ENCODE data around the gene HAO1. TPM values are rescaled to one million over a fixed set of nuclear protein-coding genes. Genes with fewer than 3 reads are reported as not detected.

Gene HAO1
- total RNA-seq, 2 experiments from 2014 or later = not detected

DNA sequence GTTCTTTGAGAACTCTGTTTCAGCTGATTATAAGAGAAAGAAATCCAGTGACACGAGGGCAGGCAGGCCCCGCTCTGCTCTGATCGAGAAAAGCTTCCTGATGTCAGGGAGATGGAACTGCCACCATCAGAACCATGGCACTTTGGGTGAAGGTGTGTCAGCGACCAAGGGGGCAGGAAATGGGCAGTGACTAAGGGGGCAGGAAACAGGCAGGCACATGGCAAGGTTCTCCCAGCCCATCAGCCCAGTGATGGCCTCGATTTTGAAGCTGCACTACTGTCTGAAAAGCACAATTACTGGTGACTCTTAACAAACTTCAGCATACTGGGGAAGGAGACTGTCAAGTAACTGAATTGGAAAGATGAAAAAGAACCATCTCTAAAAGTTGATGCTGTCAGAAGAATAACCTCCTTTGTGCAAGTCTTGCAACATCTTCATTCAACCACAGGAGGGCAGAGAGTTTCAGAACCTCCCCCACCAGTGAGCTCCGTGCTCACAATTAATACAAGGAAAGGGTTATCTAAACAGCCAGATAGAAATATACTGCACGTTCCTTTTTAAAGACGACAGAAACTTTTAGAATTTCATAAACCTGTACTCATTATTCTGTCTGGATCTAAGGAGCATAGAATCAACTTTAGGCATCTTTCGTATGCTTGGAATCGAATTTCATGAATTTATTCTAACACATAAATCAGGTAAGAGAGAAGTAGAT, 40.2 kb upstream of the HAO1 start:
- ATAC-seq = peak; percentile 86
- POLR2A ChIA-PET = interaction anchor here (0.6 kb wide), 1 partner anchor 1133 kb away, joined by 3 read pairs; no protein-coding TSS in a partner anchor
- intact Hi-C loops (cut with micrococcal nuclease) = no loop called here
- DNase-seq = peak; percentile 45
- no peaks in the 10 kb centered on the region for H3K27me3 Mint-ChIP-seq
- peak; percentile 46 for TF ChIP-seq CTCF (IDR thresholded peaks at IDR 0.05)
- no peak overlapping the region for H3K4me3 Mint-ChIP-seq
- H3K9me3 Mint-ChIP-seq = no peaks in the 10 kb centered on the region
- peak overlapping the region; percentile 78 for H3K27ac Mint-ChIP-seq
- peaks cover 23% of the 10 kb centered on the region for H3K36me3 Mint-ChIP-seq (ENCODE audit: low read depth)
- peaks cover 14% of the 10 kb centered on the region for H3K4me1 Mint-ChIP-seq (ENCODE audit: low read depth)
- CTCF ChIA-PET = interaction anchor here (0.6 to 1.9 kb wide), 6 partner anchors 9 to 742 kb away, joined by 3 to 8 read pairs (median 4); no protein-coding TSS in a partner anchor

GRCh38 chr20:7977709-7978108, 37.5 kb upstream of the HAO1 start:
- TF ChIP-seq CTCF (IDR thresholded peaks at IDR 0.05) = no peak
- H3K27me3 Mint-ChIP-seq = no peaks in the 10 kb centered on the region
- H3K27ac Mint-ChIP-seq = no peak overlapping the region
- intact Hi-C loops (cut with micrococcal nuclease) = no loop called here
- peaks cover 14% of the 10 kb centered on the region for H3K4me1 Mint-ChIP-seq (ENCODE audit: low read depth)
- POLR2A ChIA-PET = no interaction called here
- CTCF ChIA-PET = no interaction called here
- ATAC-seq = no peak
- H3K36me3 Mint-ChIP-seq (ENCODE audit: low read depth) = peaks cover 22% of the 10 kb centered on the region
- DNase-seq = no peak
- H3K4me3 Mint-ChIP-seq = no peak overlapping the region
- no peaks in the 10 kb centered on the region for H3K9me3 Mint-ChIP-seq

- ATAC-seq = no peak
- Mint-ChIP-seq H3K27ac (no peak overlapping the region), H3K36me3 (ENCODE audit: low read depth) (peaks cover 9% of the 10 kb centered on the region), H3K4me3 (no peak overlapping the region), H3K4me1 (ENCODE audit: low read depth) (peaks cover 9% of the 10 kb centered on the region), H3K9me3 (no peaks in the 10 kb centered on the region), H3K27me3 (peaks cover 3% of the 10 kb centered on the region)
- intact Hi-C loops (cut with micrococcal nuclease) = no loop called here
- DNase-seq = no peak
- ChIA-PET CTCF (no interaction called here), POLR2A (no interaction called here)
- no peak for TF ChIP-seq CTCF (IDR thresholded peaks at IDR 0.05)
Measured at GRCh38 chr20:7975851-7976414, 35.7 kb upstream of the HAO1 start.

DNA sequence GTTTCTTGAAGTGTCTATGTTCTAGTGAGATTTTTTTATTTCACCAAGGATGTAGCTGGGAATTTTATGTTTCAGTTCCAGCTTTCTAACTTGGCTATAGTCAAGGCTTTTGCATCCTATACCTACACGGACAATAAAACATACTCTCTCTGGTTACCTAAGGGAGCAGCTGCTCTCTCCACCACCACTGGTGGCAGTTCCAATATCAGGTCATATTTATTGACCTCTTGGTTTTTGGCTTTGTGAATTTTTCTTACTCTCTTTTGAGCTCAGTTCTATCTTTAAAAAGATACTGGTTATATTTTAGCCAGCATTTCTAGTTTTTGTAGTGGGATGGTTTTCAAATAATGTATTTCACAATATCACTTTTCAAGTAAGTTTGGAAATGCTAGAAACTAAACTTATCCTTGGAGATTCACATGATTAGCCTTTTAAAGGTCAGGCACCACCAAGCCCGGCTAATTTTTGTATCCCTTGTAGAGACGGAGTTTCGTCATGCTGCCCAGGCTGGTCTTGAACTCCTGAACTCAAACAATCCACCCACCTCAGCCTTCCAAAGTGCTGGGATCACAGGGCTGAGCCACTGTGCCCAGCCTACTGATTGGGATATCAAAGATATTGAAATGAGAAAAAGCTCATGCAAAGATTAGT, 34.7 kb upstream of the HAO1 start:
- DNase-seq (no peak), ATAC-seq (no peak)
- peaks cover 3% of the 10 kb centered on the region for H3K27me3 Mint-ChIP-seq
- ChIA-PET CTCF (interaction anchor here (1.0 kb wide), 1 partner anchor 747 kb away, joined by 4 read pairs; no protein-coding TSS in a partner anchor), POLR2A (interaction anchor here (0.6 kb wide), 1 partner anchor 8 kb away, joined by 3 read pairs; no protein-coding TSS in a partner anchor)
- no peak for TF ChIP-seq CTCF (IDR thresholded peaks at IDR 0.05)
- H3K27ac Mint-ChIP-seq = no peak overlapping the region
- no peaks in the 10 kb centered on the region for H3K4me1 Mint-ChIP-seq (ENCODE audit: low read depth)
- no peak overlapping the region for H3K4me3 Mint-ChIP-seq
- intact Hi-C loops (cut with micrococcal nuclease) = no loop called here
- H3K36me3 Mint-ChIP-seq (ENCODE audit: low read depth) = peaks cover 4% of the 10 kb centered on the region
- no peaks in the 10 kb centered on the region for H3K9me3 Mint-ChIP-seq
